Measurements from ENCODE around the gene ARL14EP. TPM values are rescaled to one million over a fixed set of nuclear protein-coding genes. Genes with fewer than 3 reads are reported as not detected.

ARL14EP gene
- total RNA-seq, 4 donors from 2014 or later: 17.5 to 29.1 (median 21.1) TPM

GRCh38 chr11:30370164-30370563 lies 47.3 kb downstream of the ARL14EP start:
- DNase-seq (ENCODE audit: extremely low spot score): no peak
- Histone ChIP-seq H3K27ac (replicated peaks in 1 of 4) (no peak overlapping the region), H3K9me3 (no peaks in the 10 kb centered on the region), H3K27me3 (no peaks in the 10 kb centered on the region), H3K36me3 (no peaks in the 10 kb centered on the region), H3K4me3 (no peak overlapping the region), H3K4me1 (no peaks in the 10 kb centered on the region)
- WGBS: 89% methylated on average over 1 of the region's 1 CpG
- TF ChIP-seq POLR2AphosphoS5 (IDR thresholded peaks at IDR 0.05) (no peak), CTCF (IDR thresholded peaks at IDR 0.05) (no peak), EP300 (IDR thresholded peaks at IDR 0.05) (no peak), POLR2A (IDR thresholded peaks at IDR 0.05; ENCODE audit: low read depth) (no peak)
- intact Hi-C loops (cut with DNase I): no loop called here

GRCh38 chr11:30377347-30377746 lies 54.4 kb downstream of the ARL14EP start:
- Histone ChIP-seq H3K27ac (replicated peaks in 1 of 4) (no peak overlapping the region), H3K9me3 (no peaks in the 10 kb centered on the region), H3K27me3 (no peaks in the 10 kb centered on the region), H3K4me1 (no peaks in the 10 kb centered on the region), H3K4me3 (no peak overlapping the region), H3K36me3 (no peaks in the 10 kb centered on the region)
- intact Hi-C loops (cut with DNase I): no loop called here
- WGBS: 86% methylated on average over 2 of the region's 2 CpGs
- no peak for TF ChIP-seq POLR2A (IDR thresholded peaks at IDR 0.05; ENCODE audit: low read depth)
- no peak for TF ChIP-seq EP300 (IDR thresholded peaks at IDR 0.05)
- no peak for TF ChIP-seq CTCF (IDR thresholded peaks at IDR 0.05)
- TF ChIP-seq POLR2AphosphoS5 (IDR thresholded peaks at IDR 0.05): no peak
- DNase-seq (ENCODE audit: extremely low spot score): no peak

GRCh38 chr11:30380846-30381245 lies 57.9 kb downstream of the ARL14EP start:
- TF ChIP-seq CTCF (IDR thresholded peaks at IDR 0.05) (no peak), EP300 (IDR thresholded peaks at IDR 0.05) (no peak), POLR2AphosphoS5 (IDR thresholded peaks at IDR 0.05) (no peak), POLR2A (IDR thresholded peaks at IDR 0.05; ENCODE audit: low read depth) (no peak)
- DNase-seq (ENCODE audit: extremely low spot score): no peak
- intact Hi-C loops (cut with DNase I): no loop called here
- Histone ChIP-seq H3K36me3 (no peaks in the 10 kb centered on the region), H3K4me1 (no peaks in the 10 kb centered on the region), H3K9me3 (no peaks in the 10 kb centered on the region), H3K27me3 (no peaks in the 10 kb centered on the region), H3K4me3 (no peak overlapping the region), H3K27ac (replicated peaks in 1 of 4) (no peak overlapping the region)

- intact Hi-C loops (cut with DNase I): no loop called here
- Histone ChIP-seq H3K9me3 (no peaks in the 10 kb centered on the region), H3K4me1 (no peaks in the 10 kb centered on the region), H3K27me3 (no peaks in the 10 kb centered on the region), H3K4me3 (no peak overlapping the region), H3K36me3 (no peaks in the 10 kb centered on the region), H3K27ac (replicated peaks in 1 of 4) (no peak overlapping the region)
- whole genome bisulfite sequencing: 92% methylated on average over 2 of the region's 2 CpGs
- DNase-seq (ENCODE audit: extremely low spot score): no peak
- TF ChIP-seq EP300 (IDR thresholded peaks at IDR 0.05): no peak
- no peak for TF ChIP-seq CTCF (IDR thresholded peaks at IDR 0.05)
- no peak for TF ChIP-seq POLR2AphosphoS5 (IDR thresholded peaks at IDR 0.05)
Observed at GRCh38 chr11:30381879-30382278, 59.0 kb downstream of the ARL14EP start.

Other genes with a start within 250 kb of the ARL14EP start
- gene FSHB, start 92.1 kb upstream of the ARL14EP start, total RNA-seq: not detected